SIG-M5 (cell line): ENCODE data around the gene CCL28.
"Not testable (repeated sequence)": the region's sequence is repeated elsewhere in the genome, so short reads cannot be mapped to it uniquely, and the experiment has no call there.

ENCODE experiments used
- DNase-seq: peaks from one replicate; lab custom pipeline; 2025; lab: John Stamatoyannopoulos, UW

The CCL28 gene

DNA sequence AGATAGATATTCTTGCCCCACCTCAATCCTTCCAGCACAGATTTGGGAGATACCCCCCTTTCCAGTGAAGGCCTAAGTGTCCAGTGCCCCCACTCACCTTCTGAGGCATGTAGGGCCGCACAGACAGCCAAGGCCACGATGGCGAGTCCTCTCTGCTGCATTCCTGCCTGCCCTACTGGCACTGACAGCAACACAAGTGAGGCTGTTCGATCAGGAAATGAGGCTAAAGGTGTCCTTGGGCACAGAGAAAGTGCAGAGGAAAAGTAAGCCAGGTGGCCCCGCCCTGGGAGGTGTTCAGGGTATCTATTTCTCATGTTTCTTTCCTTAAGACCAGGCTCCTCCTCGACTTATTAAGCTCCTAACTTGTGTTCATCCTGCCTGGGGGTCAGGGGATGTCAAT lies at the start of gene CCL28:
CCL28 (minus strand) TSS at position 236 of the 400 bp plus-strand sequence; CDS start at position 161, 75 bp downstream.
- no peak for DNase-seq

GRCh38 chr5:43461066-43461465 lies 48.9 kb upstream of the CCL28 start:
- DNase-seq = no peak

DNA sequence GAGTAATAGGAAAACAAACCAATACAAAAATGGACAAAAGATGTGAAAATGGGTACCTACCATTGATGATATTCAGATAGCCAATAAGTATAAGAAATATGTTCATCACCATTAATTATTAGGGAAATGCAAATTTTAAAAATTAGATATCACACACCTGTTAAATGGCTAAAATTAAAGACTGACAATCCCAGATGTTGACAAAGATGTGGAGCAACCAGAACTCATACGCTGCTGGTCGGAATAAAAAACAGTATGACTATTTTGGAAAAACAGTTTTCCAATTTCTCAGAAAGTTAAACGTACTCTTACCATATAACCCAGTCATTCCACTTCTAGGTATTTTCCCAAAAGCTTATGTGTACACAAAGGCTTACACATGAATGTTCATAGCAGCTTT lies 44.4 kb upstream of the CCL28 start:
- DNase-seq = no peak

DNA sequence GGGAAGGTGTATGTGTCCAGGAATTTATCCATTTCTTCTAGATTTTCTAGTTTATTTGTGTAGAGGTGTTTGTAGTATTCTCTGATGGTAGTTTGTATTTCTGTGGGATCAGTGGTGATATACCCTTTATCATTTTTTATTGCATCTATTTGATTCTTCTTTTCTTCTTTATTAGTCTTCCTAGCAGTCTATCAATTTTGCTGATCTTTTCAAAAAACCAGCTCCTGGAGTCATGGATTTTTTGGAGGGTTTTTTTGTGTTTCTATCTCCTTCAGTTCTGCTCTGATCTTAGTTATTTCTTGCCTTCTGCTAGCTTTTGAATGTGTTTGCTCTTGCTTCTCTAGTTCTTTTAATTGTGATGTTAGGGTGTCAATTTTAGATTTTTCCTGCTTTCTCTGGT lies 29.4 kb upstream of the CCL28 start:
- not testable (repeated sequence) for DNase-seq

DNA sequence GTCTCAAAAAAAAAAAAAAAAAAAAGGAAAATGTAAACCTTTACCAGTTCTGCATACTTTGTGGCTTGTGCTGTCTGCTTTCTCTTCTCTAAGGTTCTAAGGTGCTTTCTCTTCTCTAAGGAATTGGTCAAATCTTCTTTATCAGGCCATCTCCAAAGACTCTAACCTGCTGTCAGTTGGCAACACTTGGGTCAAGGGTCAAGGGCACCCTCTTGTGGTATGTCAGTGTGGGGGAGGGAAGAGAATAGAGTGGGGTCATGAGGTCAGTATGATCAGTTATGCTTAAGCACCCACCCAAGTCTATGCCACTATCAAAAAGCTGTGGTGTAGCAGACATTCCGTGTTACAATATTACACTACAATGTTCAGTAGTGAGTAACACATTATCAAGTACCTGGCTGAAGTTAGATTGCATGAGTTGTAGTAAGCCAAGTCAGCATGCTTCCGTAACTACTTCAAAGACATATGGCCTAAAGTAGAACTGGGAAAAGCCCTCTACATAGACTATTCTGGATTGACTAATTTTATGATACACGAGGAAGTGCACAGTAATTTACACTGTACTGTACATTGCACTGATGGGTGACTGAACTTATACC lies 25.0 kb upstream of the CCL28 start:
- DNase-seq = no peak

- no peak for DNase-seq
Measured at GRCh38 chr5:43433382-43433781, 21.2 kb upstream of the CCL28 start.

GRCh38 chr5:43432486-43433375 lies 20.5 kb upstream of the CCL28 start:
- no peak for DNase-seq

GRCh38 chr5:43429706-43430105 lies 17.5 kb upstream of the CCL28 start:
- no peak for DNase-seq

DNA sequence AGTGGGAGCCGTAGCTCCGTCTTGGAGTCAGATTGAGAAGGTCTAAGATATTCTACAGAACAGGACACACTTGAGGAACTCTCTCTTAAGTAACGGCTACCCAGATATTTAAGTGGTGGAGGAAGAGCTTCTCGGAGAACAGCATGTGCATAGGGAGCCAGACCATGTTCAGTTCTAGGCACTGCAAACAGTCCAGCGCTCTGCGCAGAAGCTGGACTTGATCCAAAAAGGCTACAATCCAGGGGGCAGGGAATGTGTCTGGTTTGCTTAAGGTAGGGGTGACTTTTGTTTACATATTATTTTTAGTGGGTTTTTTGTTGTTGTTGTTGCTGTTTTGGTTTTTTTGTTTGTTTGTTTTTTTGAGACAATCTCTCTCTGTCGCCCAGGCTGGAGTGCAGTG lies 16.8 kb upstream of the CCL28 start:
- no peak for DNase-seq

GRCh38 chr5:43427306-43427705 lies 15.1 kb upstream of the CCL28 start:
- no peak for DNase-seq

DNA sequence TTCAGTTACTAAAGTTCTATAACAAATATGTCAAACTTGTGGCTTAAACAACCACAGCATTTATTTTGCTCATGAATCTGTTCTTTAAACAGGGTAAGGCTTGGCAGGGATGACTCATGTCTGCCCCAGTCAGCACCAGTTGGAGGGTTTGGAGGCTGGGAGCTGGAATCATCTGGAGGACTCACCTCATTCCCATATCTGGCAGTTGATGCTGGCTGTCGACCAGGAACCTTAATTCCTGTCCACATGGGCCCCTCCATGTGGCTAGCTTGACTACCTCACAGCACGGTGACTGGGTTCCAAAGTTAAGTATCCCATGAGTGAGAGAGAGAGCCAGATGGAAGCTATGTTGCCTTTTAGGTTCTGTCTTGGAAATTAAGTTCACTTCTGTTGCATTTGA lies 13.8 kb upstream of the CCL28 start:
- DNase-seq = no peak

GRCh38 chr5:43423086-43423485 lies 10.9 kb upstream of the CCL28 start:
- not testable (repeated sequence) for DNase-seq

- DNase-seq = no peak
Measured at GRCh38 chr5:43422143-43422542, 10.0 kb upstream of the CCL28 start.

DNA sequence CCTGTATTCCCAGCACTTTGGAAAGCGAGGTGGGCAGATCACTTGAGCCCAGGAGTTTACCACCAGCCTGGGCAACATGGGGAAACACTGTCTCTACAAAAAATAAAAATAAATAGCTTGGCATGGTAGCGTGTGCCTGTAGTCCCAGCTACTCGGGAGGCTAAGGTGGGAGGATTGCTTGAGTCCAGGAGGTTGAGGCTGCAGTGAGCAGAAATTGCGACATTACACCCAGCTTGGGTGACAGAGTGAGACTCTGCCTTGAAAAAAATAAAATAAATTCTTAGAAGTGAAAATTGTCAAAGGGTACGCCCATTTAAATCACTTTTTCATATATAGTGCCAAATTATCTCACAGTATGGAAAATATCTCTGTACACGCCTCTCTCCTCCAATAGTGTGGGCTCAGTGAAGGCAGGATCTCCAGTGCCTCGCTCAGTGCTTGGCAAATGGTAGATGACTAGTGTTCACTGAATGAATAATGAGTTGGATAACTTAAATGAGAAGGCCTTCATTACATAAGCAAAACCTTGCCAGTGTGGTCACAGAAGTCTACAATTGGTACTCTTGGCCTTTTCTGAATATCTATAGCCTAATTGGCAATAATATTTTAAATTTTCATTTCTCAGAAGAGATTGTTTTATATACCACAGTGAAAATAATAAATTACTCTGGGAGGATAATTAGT lies 9.4 kb upstream of the CCL28 start:
- no peak for DNase-seq

- DNase-seq = no peak
Measured at GRCh38 chr5:43420241-43420640, 8.1 kb upstream of the CCL28 start.

- DNase-seq = no peak
Measured at GRCh38 chr5:43418561-43418960, 6.4 kb upstream of the CCL28 start.

DNA sequence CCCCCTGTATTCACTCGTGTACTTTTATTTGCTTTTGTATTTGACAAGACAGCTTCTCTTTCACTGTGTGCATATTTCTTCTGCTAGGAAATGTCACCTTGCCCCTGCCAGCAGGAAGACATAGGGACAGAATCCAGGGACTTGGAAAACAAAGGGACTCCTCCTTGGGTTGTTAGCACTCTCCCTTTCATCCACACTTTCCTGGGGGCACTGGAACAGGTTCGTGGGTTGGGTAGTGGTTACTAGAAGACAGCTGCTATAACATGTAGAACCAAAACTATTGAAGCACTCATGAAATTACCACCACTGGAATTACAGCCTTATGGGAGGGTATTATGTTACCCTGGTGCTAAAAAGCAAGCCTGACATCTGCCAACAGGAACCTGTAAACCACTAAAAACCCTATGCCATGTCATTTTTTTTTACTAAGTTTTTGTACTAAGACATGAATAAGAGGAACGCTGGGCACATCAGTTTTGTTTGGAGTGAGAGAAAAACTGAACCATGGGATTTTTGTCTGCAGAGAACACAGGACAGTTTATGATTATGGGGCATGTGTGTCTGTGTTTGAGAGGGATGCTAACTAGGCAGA lies 4.7 kb upstream of the CCL28 start:
- DNase-seq = no peak

DNA sequence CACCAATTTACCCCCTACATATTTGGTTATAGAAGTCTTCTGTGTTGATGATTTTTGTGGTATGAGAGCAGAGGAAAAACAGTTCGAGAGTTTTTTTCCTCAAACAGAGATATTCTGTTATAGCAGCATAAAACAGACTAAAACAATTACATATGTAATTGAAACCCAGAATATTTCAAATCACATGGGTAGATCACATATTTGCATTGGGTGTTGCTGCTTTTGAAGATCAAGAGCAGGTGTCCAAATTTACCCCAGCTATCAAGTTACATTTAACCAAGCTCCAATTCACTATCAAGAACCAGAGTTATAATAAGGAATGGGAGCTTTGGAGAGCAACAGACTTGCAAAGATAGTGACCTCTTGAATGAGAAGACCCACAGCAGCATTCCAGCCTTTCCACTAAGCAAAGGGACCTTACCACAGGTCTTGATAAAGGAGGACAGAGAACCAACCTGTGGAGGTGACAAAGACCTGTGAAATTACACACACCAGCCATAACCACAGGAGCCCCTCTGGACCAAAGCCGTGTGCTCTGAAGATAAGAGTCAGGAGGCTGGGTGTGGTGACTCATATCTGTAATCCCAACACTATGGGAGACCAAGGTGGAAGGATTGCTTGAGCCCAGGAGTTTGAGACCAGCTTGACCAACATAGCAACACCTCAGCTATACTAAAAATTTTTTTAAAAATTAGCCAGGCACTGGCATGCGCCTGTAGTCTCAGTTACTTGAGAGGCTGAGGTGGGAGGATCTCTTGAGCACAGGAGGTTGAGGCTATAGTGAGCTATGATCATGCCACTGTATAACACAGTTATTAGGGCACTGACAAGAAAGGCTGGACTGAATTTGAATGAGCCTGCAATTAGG lies 4.0 kb upstream of the CCL28 start:
- DNase-seq = no peak

DNA sequence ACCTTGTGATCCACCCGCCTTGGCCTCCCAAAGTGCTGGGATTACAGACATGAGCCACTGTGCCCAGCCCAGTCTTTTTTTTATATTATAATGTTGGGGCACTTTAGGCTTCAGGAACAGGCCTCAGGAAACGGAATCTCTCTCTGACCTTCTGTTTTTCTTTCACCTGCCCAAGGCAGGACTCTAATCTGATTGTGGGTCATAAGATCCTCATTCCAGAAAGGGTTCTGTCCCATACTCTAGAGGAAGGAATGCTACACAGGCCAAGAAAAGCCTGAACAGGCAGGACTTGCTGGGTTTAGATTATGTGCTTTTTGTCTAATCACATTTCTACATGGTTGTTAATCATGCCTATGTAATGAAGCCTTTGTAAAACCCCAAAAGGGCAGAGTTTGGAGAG lies 1.8 kb upstream of the CCL28 start:
- no peak for DNase-seq

DNA sequence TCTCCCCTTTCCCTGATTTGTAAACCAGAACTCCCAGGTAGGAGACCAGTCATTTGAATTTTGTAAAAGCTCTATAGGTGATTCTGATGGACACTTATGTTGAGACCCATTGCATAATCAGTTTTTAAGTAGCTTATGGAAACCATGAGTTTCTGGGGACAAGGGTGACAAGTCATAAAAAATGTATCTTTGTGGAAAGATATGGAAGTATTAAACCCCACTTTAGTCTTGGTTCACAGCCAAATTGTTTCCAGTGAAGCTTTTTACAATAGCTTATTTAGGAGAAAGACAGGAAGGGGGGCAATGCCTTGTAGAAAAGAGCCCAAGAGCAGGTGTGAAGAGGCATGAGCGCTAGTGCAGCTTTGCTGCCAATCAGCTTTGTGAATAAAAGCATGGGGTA lies 453 bp upstream of the CCL28 start:
- no peak for DNase-seq

GRCh38 chr5:43411495-43411894 lies 696 bp downstream of the CCL28 start:
- DNase-seq = no peak

DNA sequence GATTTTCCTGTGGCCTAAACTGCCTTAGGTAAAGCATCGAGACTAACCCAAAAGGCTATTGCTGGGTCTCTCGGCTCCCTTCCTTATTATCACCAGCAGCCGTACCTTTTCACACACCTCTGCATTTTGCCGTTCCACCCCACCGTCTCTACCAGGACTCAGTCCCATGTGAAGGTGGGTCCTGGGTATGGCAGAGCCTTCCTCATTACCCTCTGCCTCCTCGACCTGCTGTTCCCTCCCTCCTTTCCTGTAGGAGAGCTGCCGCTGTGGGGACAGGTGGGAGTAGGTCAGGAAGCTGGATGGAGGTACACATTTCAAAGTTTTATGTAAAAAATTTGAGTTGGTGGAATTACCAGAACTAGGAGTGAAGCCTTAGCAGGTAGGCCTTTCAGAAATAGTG lies 1.8 kb downstream of the CCL28 start:
- no peak for DNase-seq
